NCI-H1694 (cell line): Measurements from ENCODE around the gene DDX59.
"Not testable (repeated sequence)": the region's sequence is repeated elsewhere in the genome, so short reads cannot be mapped to it uniquely, and the experiment has no call there.

Experiments
- DNase-seq: peaks from one replicate; lab custom pipeline; 2025; lab: John Stamatoyannopoulos, UW

The DDX59 gene

GRCh38 chr1:200670242-200671118 lies 773 bp upstream of the DDX59 start:
- DNase-seq = peak; percentile 30

GRCh38 chr1:200668514-200669313 lies 993 bp downstream of the DDX59 start:
- DNase-seq = no peak

- no peak for DNase-seq
Measured at GRCh38 chr1:200666309-200666708, 3.4 kb downstream of the DDX59 start.

GRCh38 chr1:200665861-200666260 lies 3.8 kb downstream of the DDX59 start:
- DNase-seq = no peak

GRCh38 chr1:200660719-200661118 lies 9.0 kb downstream of the DDX59 start:
- no peak for DNase-seq

- DNase-seq = no peak
Measured at GRCh38 chr1:200659269-200659668, 10.4 kb downstream of the DDX59 start.

- no peak for DNase-seq
Measured at GRCh38 chr1:200658037-200658818, 11.5 kb downstream of the DDX59 start.

- DNase-seq = no peak
Measured at GRCh38 chr1:200654660-200655059, 15.0 kb downstream of the DDX59 start.

- no peak for DNase-seq
Measured at GRCh38 chr1:200653022-200653462, 16.7 kb downstream of the DDX59 start.

GRCh38 chr1:200652378-200652777 lies 17.3 kb downstream of the DDX59 start:
- no peak for DNase-seq

- DNase-seq = no peak
Measured at GRCh38 chr1:200646515-200646914, 23.2 kb downstream of the DDX59 start.

- DNase-seq = no peak
Measured at GRCh38 chr1:200644021-200644420, 25.7 kb downstream of the DDX59 start.

GRCh38 chr1:200642481-200642880 lies 27.2 kb downstream of the DDX59 start:
- DNase-seq = no peak

- no peak for DNase-seq
Measured at GRCh38 chr1:200640963-200641401, 28.7 kb downstream of the DDX59 start.

GRCh38 chr1:200640373-200640962 lies 29.2 kb downstream of the DDX59 start:
- no peak for DNase-seq

- no peak for DNase-seq
Measured at GRCh38 chr1:200638073-200638472, 31.6 kb downstream of the DDX59 start.

GRCh38 chr1:200636681-200637080 lies 33.0 kb downstream of the DDX59 start:
- DNase-seq = no peak

- DNase-seq = no peak
Measured at GRCh38 chr1:200634261-200635122, 35.2 kb downstream of the DDX59 start.

- no peak for DNase-seq
Measured at GRCh38 chr1:200631375-200631774, 38.3 kb downstream of the DDX59 start.

- DNase-seq = not testable (repeated sequence)
Measured at GRCh38 chr1:200630515-200630899, 39.2 kb downstream of the DDX59 start.
